SJCRH30 (cell line): ENCODE data around the gene TMCC1. TPM values are rescaled to one million over a fixed set of nuclear protein-coding genes. Genes with fewer than 3 reads are reported as not detected.

Source experiments
- DNase-seq, 2 experiments: peaks; one replicate each; pipeline ENCODE4 v3.0.0-alpha.2; 2015 to 2020
- H3K27ac ChIP-seq: fragments of 250-450 bp; sonication (Bioruptor Pico); 2 replicates; pipeline ENCODE4 v1.5.1; 2020; ENCODE audit warnings: mild to moderate bottlenecking, moderate library complexity
- H3K27me3 ChIP-seq: fragments of 250-450 bp; sonication (Bioruptor Pico); 2 replicates; pipeline ENCODE4 v1.5.1; 2020; ENCODE audit warnings: mild to moderate bottlenecking, moderate library complexity
- H3K36me3 ChIP-seq: fragments of 250-450 bp; sonication (Bioruptor Pico); 2 replicates; pipeline ENCODE4 v1.5.1; 2020; ENCODE audit warnings: mild to moderate bottlenecking, moderate library complexity
- H3K4me1 ChIP-seq: fragments of 250-450 bp; sonication (Bioruptor Pico); 2 replicates; pipeline ENCODE4 v1.5.1; 2020; ENCODE audit warnings: mild to moderate bottlenecking, moderate library complexity
- H3K4me3 ChIP-seq: fragments of 250-450 bp; sonication (Bioruptor Pico); 2 replicates; pipeline ENCODE4 v1.5.1; 2020; ENCODE audit warnings: mild to moderate bottlenecking, moderate library complexity
- H3K9me3 ChIP-seq: fragments of 250-450 bp; sonication (Bioruptor Pico); replicated peaks from 2 replicates; pipeline ENCODE4 v1.5.1; 2020; ENCODE audit warnings: mild to moderate bottlenecking, moderate library complexity
- total RNA-seq: library from RNA; depleted of rRNA; stranded (reverse); fragments of >200 nt; shearing (Covaris generic); gene quantifications from 2 replicates; pipeline ENCODE4 v1.2.3, GENCODE V29; 2014; rRNA removed

The TMCC1 gene
- total RNA-seq, 1 experiment from 2014 or later: 22.1 TPM

GRCh38 chr3:129601713-129602112 lies 291.8 kb downstream of the TMCC1 start:
- H3K4me3 ChIP-seq: no peak overlapping the region
- no peak for DNase-seq
- peaks cover 34% of the 10 kb centered on the region for H3K4me1 ChIP-seq
- no peaks in the 10 kb centered on the region for H3K36me3 ChIP-seq
- no peaks in the 10 kb centered on the region for H3K9me3 ChIP-seq
- no peaks in the 10 kb centered on the region for H3K27me3 ChIP-seq
- no peak overlapping the region for H3K27ac ChIP-seq

GRCh38 chr3:129600348-129600747 lies 293.2 kb downstream of the TMCC1 start:
- Histone ChIP-seq H3K4me1 (peaks cover 34% of the 10 kb centered on the region), H3K27ac (no peak overlapping the region), H3K36me3 (no peaks in the 10 kb centered on the region), H3K9me3 (no peaks in the 10 kb centered on the region), H3K4me3 (no peak overlapping the region), H3K27me3 (no peaks in the 10 kb centered on the region)
- no peak for DNase-seq

DNA sequence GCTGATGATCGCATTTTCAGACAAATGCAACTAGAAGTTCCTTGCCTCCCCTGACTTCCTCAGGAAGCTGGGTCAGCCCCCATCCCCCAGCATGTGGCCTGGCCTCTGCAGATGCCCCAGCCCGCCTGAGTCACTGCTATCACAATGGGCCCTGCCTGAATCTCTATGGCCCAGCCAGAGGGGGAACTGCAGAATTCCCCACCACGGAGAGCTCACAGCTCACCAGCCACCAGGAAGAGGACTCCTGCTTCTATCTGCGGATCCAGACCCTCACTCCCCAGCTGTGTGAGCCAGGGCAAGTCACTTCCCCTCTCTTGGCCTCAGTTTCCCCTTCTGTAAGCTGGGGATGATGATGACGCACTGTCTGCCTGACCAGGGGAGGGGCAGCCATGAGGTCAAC lies 293.9 kb downstream of the TMCC1 start:
- Histone ChIP-seq H3K4me1 (peaks cover 31% of the 10 kb centered on the region), H3K27me3 (no peaks in the 10 kb centered on the region), H3K27ac (no peak overlapping the region), H3K4me3 (no peak overlapping the region), H3K9me3 (no peaks in the 10 kb centered on the region), H3K36me3 (no peaks in the 10 kb centered on the region)
- DNase-seq: peak in 1 of 2 experiments; percentile 55

- no peak overlapping the region for H3K4me3 ChIP-seq
- H3K27me3 ChIP-seq: no peaks in the 10 kb centered on the region
- no peak for DNase-seq
- H3K27ac ChIP-seq: no peak overlapping the region
- H3K9me3 ChIP-seq: no peaks in the 10 kb centered on the region
- peaks cover 28% of the 10 kb centered on the region for H3K4me1 ChIP-seq
- H3K36me3 ChIP-seq: no peaks in the 10 kb centered on the region
Measured at GRCh38 chr3:129599073-129599472, 294.4 kb downstream of the TMCC1 start.

DNA sequence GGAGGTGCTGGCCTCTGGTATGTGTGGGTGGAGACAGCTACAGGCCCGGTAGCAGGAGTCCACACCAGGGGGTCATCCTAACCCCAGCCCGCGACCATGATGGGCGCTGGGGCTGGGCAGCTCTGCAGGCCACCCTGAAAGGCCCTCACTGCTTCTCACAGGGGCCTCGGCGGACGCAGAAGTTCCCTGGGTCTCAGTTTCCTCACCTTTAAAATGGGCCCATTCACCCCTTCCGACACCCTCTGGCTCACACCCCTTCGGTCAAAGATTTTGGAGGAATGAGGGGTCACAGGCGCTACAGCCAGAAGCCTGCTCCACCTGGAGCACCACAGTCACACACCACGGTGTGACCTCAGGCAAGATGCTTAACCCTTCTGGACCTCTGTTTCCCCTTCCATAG lies 295.0 kb downstream of the TMCC1 start:
- no peak for DNase-seq
- peaks cover 23% of the 10 kb centered on the region for H3K4me1 ChIP-seq
- H3K27ac ChIP-seq: no peak overlapping the region
- H3K4me3 ChIP-seq: no peak overlapping the region
- no peaks in the 10 kb centered on the region for H3K9me3 ChIP-seq
- no peaks in the 10 kb centered on the region for H3K36me3 ChIP-seq
- H3K27me3 ChIP-seq: no peaks in the 10 kb centered on the region

- H3K27ac ChIP-seq: peak overlapping the region; percentile 84
- H3K4me1 ChIP-seq: peaks cover 23% of the 10 kb centered on the region
- DNase-seq: peak; percentile 65 to 72
- peak overlapping the region; percentile 46 for H3K4me3 ChIP-seq
- no peaks in the 10 kb centered on the region for H3K9me3 ChIP-seq
- no peaks in the 10 kb centered on the region for H3K36me3 ChIP-seq
- no peaks in the 10 kb centered on the region for H3K27me3 ChIP-seq
Measured at GRCh38 chr3:129598000-129598381, 295.5 kb downstream of the TMCC1 start.

Other genes starting within 250 kb of the TMCC1 start
- gene TRH, start 81.0 kb upstream of the TMCC1 start, total RNA-seq: not detected in 2 replicates
- 0.46 TPM in 1 of 2 replicates, not detected in the other for gene ALG1L2, start 188.1 kb upstream of the TMCC1 start, total RNA-seq